NT2/D1 (cell line): Measurements from ENCODE around the gene STAT6.

ENCODE experiments used
- SUZ12 ChIP-seq: IDR thresholded peaks from 2 replicates; pipeline ENCODE4 v1.6.1; 2011; ENCODE audit not compliant: insufficient read length, insufficient read depth; ENCODE audit errors: extremely low read depth
- ZNF274 ChIP-seq: IDR thresholded peaks from 2 replicates; pipeline ENCODE4 v1.6.1; 2011; ENCODE audit warnings: mild to moderate bottlenecking, low read depth, low read length

DNA sequence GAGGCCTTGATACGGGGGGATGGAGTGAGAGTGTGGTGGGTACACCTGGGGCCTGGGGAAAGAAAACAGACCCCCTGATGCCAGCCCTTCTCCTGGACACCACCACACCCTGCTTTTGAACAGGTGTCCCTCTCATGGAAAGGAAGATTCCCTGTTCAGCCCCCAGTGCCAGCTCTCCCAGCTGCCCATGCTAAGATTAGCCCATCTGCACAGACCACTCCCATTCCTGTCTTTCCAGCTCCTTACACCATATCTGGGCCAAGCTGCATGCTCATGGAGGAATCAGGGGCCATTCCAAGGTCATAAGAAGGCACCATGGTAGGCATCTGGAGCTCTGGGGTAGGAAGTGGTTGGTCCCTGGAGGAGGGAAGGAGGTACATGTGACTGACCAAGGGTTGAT is 12.6 kb downstream of the STAT6 start:
- TF ChIP-seq ZNF274: no peak
- TF ChIP-seq SUZ12: no peak
